LNCaP clone FGC (cell line): ENCODE data around the gene ULK2.
"Not testable (repeated sequence)": the region's sequence is repeated elsewhere in the genome, so short reads cannot be mapped to it uniquely, and the experiment has no call there.

Experiments used
- DNase-seq: peaks from one replicate; pipeline ENCODE4 v3.0.0-alpha.2; 2011; ENCODE audit warnings: low read depth
- H3K4me3 ChIP-seq: 2 replicates; pipeline ENCODE4 v1.5.1; 2011; ENCODE audit warnings: mild to moderate bottlenecking, low read depth, low read length, control low read depth
- CTCF ChIP-seq: IDR thresholded peaks from 2 replicates; pipeline ENCODE4 v1.5.1; 2012; ENCODE audit warnings: mild to moderate bottlenecking; ENCODE audit not compliant: control insufficient read depth, insufficient read depth; ENCODE audit errors: extremely low read depth

The ULK2 gene

GRCh38 chr17:19768046-19768782, 99.5 kb downstream of the ULK2 start:
- no peak overlapping the region for H3K4me3 ChIP-seq
- TF ChIP-seq CTCF: no peak
- no peak for DNase-seq

- DNase-seq: no peak
- peak; percentile 99 for TF ChIP-seq CTCF
- no peak overlapping the region for H3K4me3 ChIP-seq
Measured at GRCh38 chr17:19766421-19767270, 101.1 kb downstream of the ULK2 start.

- TF ChIP-seq CTCF: no peak
- no peak for DNase-seq
- H3K4me3 ChIP-seq: no peak overlapping the region
Measured at GRCh38 chr17:19766016-19766415, 101.7 kb downstream of the ULK2 start.

- not testable (repeated sequence) for H3K4me3 ChIP-seq, DNase-seq
Measured at GRCh38 chr17:19763991-19764390, 103.7 kb downstream of the ULK2 start.

- TF ChIP-seq CTCF: no peak
- H3K4me3 ChIP-seq: no peak overlapping the region
- DNase-seq: no peak
Measured at GRCh38 chr17:19763416-19763815, 104.3 kb downstream of the ULK2 start.

- DNase-seq: no peak
- no peak overlapping the region for H3K4me3 ChIP-seq
- peak; percentile 81 for TF ChIP-seq CTCF
Measured at GRCh38 chr17:19762515-19762961, 105.2 kb downstream of the ULK2 start.

- TF ChIP-seq CTCF: no peak
- DNase-seq: no peak
- H3K4me3 ChIP-seq: no peak overlapping the region
Measured at GRCh38 chr17:19760746-19761145, 107.0 kb downstream of the ULK2 start.
